GM06990 (cell line): ENCODE data around the gene VAPA.
A peak's percentile ranks its signal among the peaks of the same experiment; 100 is the strongest.
"Not testable (repeated sequence)": the region's sequence is repeated elsewhere in the genome, so short reads cannot be mapped to it uniquely, and the experiment has no call there.

Experiments
- DNase-seq: peaks from one replicate; pipeline ENCODE4 v3.0.0-alpha.2; 2011; ENCODE audit not compliant: insufficient read length; ENCODE audit errors: extremely low read depth
- H3K27me3 ChIP-seq: replicated peaks from 2 replicates; pipeline ENCODE4 v1.6.0; 2011; ENCODE audit warnings: low read length; ENCODE audit not compliant: control insufficient read depth, insufficient read depth
- H3K36me3 ChIP-seq: 2 replicates; pipeline ENCODE4 v1.5.1; 2011; ENCODE audit warnings: low read length; ENCODE audit not compliant: control insufficient read depth, insufficient read depth
- H3K4me3 ChIP-seq: replicated peaks from 2 replicates; pipeline ENCODE4 v1.5.1; 2011; ENCODE audit warnings: low read depth, mild to moderate bottlenecking, control low read depth, low read length
- TF ChIP-seq, protein P1 (sequence below): IDR thresholded peaks from 2 replicates; pipeline ENCODE4 v1.5.1; 2011; ENCODE audit warnings: low read length, control low read depth, mild to moderate bottlenecking, inconsistent platforms; ENCODE audit not compliant: insufficient read depth, poor library complexity, severe bottlenecking

VAPA gene

DNA sequence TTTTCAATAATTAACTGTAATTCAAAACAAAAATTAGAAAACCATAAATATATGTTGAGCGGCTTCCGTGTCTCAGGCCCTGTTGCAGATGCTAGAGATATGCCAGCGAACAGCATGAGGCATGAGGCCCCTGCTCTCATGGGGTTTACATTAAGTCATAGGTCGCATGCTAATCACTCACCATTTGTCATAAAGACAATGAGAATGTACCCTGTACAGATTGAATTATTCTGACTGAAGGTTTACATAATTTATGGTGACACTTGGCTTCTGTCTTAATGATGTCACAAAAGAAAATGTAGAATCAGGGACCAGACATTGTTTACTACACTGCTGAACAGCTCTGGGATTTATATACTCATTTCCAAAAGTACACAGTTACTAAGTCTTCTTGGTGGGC, 5.9 kb upstream of the VAPA start:
- TF ChIP-seq, protein P1, sequence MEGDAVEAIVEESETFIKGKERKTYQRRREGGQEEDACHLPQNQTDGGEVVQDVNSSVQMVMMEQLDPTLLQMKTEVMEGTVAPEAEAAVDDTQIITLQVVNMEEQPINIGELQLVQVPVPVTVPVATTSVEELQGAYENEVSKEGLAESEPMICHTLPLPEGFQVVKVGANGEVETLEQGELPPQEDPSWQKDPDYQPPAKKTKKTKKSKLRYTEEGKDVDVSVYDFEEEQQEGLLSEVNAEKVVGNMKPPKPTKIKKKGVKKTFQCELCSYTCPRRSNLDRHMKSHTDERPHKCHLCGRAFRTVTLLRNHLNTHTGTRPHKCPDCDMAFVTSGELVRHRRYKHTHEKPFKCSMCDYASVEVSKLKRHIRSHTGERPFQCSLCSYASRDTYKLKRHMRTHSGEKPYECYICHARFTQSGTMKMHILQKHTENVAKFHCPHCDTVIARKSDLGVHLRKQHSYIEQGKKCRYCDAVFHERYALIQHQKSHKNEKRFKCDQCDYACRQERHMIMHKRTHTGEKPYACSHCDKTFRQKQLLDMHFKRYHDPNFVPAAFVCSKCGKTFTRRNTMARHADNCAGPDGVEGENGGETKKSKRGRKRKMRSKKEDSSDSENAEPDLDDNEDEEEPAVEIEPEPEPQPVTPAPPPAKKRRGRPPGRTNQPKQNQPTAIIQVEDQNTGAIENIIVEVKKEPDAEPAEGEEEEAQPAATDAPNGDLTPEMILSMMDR, result no peak
- no peak for DNase-seq
- Histone ChIP-seq H3K36me3 (no peaks in the 10 kb centered on the region), H3K27me3 (no peaks in the 10 kb centered on the region), H3K4me3 (no peak overlapping the region)

DNA sequence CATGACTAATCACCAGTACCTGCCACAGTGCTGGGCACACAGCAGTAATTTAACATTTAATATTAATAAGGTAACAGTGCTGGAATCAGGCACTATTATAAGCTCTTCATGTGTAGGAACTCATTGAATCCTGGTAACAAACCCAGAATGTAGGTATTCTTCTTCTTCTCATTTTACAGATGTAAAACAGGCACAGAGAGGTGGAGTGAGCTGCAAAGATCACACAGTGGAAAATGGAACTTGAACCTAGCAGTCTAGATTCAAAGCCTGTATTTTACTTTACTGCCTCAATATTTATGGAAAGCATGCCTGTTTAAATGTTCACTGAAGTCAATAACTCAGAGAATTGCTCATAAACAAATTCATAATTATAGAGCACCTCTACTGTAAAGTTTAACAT, 3.7 kb upstream of the VAPA start:
- Histone ChIP-seq H3K36me3 (no peaks in the 10 kb centered on the region), H3K27me3 (no peaks in the 10 kb centered on the region), H3K4me3 (no peak overlapping the region)
- TF ChIP-seq, protein P1, result no peak
- no peak for DNase-seq

DNA sequence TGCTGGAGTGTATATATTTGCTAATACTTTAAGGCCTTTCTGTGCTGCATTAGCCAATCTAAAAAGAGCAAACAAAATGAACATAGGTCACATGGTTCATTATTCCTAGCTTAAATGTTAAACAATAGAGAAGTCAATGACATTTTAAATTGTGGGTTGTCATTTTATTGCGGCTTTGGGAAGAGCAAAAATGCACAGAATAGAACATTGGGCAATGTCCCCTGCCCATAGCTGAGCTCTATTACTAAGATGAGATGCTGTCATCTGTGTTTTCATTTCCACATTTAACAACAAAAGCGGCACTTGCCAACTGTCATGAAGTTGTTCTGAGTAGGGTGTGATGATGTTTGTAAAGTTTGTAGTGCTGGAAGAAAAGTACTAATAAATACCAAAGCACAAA, 3.2 kb upstream of the VAPA start:
- Histone ChIP-seq H3K4me3 (no peak overlapping the region), H3K36me3 (no peaks in the 10 kb centered on the region), H3K27me3 (no peaks in the 10 kb centered on the region)
- no peak for DNase-seq
- TF ChIP-seq, protein P1, result no peak

DNA sequence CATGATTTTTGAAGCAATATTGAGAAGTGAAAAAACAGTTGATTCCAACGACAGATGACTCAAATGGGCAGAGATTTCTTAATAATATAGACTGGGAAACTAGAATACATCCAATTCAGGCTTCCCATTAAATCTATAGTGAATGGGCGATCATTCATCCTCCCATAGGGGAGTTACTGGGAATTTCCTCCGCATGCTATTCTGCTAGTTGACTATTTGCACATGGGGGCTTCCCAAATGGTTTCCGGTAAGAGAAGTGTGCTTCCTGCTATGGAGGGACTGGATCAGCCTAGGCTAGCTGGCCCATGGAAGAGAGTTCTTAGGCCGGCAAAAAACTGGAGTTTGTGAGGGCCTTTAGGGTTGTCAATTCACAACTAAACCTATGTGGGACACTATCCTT, 2.6 kb upstream of the VAPA start:
- no peaks in the 10 kb centered on the region for H3K36me3 ChIP-seq
- no peak for DNase-seq
- H3K27me3 ChIP-seq, result no peaks in the 10 kb centered on the region
- no peak overlapping the region for H3K4me3 ChIP-seq
- TF ChIP-seq, protein P1, result no peak

DNA sequence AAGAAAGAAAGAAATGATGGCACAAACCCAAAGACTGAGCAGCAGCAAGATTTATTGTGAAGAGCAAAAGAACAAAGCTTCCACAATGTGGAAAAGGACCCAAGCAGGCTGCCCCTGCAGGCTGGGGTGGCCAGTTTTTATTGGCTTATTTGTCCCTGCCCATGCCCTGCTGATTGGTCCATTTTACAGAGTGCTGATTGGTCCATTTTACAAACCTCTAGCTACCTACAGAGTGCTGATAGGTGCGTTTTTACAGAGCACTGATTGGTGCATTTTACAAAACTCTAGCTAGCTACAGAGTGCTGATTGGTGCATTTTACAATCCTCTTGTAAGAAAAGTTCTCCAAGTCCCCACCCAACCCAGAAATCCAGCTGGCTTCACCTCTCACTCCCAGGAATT, 1.5 kb upstream of the VAPA start:
- not testable (repeated sequence) for DNase-seq, H3K36me3 ChIP-seq, H3K27me3 ChIP-seq, H3K4me3 ChIP-seq

DNA sequence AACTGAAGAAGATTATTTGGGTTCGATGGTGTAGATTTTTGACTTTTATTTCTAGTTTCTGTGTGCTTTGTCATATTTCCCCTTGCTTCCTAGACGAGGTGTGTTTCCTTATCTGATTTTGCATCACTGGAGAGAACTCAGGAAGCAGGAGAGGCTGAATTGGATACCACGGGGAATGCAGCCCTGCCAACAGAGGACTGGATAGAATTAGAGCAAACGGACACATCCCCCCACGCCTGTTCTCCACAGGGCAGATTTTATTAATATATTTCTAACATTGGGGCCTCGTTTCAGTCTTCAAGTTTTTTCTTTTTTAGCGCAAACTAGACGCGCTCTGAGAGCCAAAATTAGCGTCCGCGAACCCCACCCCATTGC, 678 bp upstream of the VAPA start:
- TF ChIP-seq, protein P1, result no peak
- Histone ChIP-seq H3K4me3 (peak overlapping the region; percentile 89), H3K36me3 (no peaks in the 10 kb centered on the region), H3K27me3 (no peaks in the 10 kb centered on the region)
- DNase-seq, result no peak
